NCI-H226 (cell line): ENCODE measurements around the gene SLC25A14.

Experiments used
- DNase-seq: peaks from one replicate; pipeline ENCODE4 v3.0.0-alpha.2; 2015

Gene SLC25A14

DNA sequence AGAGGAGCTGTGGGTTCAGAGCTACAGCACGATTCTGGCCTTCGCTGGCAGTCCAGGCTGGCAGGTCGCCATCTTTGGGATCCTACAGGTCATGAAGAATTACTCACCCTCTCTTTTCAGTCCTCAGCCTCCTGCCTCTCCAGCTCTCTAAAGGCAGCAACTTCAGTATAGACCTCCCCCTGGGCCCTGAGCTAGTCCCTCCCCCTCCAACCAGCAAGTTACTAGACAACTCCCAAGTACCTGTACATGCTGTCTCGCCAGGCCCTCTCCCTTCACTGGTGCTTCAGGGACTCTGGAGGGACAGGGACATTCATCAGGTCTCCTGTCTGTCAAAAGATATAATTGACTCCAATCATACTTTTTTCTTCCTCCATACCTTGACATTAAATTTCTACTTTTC, 45.8 kb downstream of the SLC25A14 start, which contains the start of gene GPR119:
Gene GPR119, minus strand, starts transcription at position 155 of the 400 bp plus-strand sequence. CDS start 227 bp downstream, outside the sequence.
- no peak for DNase-seq

DNA sequence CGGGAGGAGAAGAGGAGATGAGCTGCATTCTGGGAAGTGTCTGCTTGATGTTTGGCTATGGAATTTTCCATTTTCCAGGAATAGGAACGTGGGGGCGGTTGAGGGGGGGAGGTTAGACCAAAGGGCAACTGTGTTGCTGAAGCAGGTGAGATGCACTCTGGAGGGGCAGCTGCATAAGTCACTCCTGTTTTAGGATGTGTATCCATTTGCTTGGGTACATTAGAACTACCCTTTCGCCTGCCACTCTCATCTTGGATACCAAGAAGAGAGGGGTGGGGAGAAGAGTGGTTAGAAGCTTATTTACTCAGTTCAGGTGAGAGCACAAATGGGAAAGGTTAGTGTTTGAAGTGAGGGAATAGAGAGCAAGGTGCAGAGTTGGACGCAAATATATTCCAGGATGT, 46.7 kb downstream of the SLC25A14 start:
- no peak for DNase-seq

DNA sequence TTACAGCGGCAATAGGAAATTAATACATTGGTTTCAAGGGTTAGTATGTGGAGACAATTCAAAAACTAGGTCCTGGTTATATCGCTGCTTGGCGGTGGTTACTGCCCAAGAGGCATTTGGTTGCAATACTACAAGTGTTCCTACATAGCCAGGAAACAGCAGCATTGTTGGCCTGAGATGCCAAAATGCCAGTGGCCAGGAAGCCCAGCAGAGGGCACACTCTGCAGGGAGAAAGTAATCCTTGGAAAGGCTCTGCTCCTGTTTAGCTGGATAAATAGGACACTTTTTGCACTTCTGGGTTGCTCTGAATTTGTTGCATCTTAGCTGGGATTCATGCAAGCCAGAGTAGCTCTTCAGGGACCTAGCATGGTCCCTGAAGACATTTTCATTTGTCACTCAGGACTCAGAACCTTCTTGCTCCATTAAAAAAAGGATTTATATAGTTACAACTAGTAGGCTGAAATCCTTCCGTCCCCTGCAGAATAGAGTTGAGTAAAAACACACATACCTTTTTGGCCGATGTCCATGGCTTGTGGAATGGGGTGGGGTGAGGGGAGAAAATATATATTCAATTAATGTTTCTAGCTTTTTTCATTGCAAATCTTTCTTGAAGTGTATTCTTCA, 53.8 kb downstream of the SLC25A14 start:
- peak; percentile 16 for DNase-seq

DNA sequence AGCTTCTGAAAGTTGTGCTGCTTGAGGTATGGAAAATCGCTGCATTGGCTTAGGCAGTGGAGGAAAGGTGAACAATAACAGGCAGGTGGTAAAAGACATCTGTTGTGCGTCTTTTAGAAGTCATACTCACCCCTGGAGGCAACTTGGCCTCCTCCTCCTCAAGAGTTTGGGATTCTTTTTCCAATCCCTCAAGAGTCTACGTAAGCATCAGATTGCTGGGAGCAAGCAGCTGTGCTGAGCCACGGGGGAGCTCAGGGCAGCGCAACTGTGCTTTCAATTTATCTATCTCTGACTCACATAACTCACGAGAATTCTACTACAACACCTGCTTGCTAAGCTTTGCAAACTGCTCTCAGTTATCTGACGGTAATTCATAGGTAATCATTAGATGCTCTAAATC, 55.6 kb downstream of the SLC25A14 start:
- no peak for DNase-seq

DNA sequence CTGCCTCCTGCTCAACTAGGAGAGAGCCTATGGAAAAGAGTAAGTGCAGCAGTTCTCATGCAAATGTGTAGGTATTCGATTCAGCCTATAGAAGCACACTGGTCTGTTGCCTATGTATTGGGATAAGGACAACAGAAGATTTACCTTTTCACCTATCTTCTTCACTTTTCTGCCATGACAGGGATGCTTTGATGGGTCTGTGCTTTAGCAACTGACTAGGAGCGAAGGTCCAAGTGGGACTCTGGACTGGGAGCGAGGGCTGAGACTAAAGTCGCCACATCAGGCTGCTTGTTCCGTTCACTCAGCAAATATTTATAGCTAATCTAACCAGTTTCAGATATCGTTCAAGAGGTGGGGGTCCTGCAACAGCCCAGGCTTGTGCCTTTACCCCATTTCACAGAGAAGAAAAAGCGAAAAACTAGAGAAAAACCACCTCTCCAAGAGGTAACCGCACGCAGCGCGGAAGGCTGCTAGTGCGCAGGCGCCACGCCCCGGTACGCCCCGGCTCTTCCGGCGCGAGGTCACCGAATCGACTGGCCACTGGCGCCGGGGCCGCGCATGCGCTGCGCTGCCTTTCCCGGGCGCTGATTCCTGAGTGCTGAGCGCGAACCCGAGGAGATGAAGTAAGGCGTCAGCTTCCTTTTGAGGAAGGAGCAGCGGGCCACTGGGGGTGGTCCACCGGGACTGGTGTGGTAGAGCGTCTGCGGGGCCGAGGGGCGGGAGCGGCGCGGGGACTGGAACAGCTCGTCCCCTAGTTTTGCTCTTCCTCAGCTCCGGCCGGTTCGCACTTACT, 61.9 kb downstream of the SLC25A14 start, which contains the start of gene RBMX2:
Gene RBMX2, plus strand, starts transcription at position 573 of the 793 bp plus-strand sequence. Its CDS starts 46 bp downstream, at position 619.
- DNase-seq: peak; percentile 59

DNA sequence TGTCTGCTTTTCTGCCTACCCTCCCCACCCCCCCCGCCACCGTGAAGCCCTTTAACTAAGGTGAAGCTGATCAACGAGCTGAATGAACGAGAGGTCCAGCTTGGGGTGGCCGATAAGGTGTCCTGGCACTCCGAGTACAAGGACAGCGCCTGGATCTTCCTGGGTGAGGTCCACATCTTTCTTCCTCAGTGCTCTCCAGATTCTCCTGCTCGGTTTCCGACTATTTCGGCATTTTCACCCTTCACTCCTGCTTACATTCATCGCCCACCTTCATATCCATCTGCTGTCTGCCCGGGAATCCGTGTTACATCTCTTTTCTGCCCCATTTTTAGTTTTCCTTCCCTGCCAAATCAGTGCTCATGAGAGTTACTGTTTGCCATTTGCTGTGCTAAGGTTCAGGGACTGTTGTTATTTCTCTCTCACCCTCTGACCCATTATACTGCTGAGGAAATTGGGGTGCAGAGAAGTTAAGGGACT, 62.5 kb downstream of the SLC25A14 start:
- DNase-seq: no peak

DNA sequence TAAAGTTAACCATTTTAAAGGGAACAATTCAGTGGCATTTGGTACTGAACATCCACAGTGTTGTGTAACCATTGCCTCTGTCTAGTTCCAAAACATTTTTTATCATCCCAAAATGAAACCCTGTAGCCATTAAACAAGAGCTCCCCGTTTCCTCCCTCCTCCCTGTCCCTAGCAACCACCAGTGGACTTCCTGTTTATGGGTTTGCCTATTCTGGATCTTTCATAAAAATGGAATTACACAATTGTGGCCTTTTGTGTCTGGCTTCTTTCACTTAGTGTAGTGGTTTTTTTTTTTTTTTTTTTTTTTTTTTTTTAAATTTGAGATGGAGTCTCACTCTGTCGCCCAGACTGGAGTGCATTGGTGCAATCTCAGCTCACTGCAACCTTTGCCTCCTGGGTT, 73.7 kb downstream of the SLC25A14 start:
- no peak for DNase-seq

DNA sequence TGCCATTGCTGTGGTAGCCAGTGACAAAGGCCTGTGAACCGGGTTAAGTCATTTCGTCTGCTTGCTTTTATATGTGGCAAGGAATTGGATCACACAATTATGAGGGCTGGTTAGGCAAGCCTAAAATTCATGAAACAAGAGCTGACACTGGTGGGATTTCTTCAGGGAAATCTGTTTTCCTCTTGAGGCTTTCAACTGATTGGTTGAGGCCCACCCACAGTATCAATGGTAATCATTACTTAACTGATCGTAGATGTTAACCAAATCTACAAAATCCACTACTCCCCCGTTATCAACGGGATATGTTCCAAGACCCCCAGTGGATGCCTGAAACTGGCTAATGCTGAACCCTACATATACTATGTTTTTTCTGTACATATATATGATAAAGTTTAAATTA, 75.1 kb downstream of the SLC25A14 start:
- DNase-seq: no peak

DNA sequence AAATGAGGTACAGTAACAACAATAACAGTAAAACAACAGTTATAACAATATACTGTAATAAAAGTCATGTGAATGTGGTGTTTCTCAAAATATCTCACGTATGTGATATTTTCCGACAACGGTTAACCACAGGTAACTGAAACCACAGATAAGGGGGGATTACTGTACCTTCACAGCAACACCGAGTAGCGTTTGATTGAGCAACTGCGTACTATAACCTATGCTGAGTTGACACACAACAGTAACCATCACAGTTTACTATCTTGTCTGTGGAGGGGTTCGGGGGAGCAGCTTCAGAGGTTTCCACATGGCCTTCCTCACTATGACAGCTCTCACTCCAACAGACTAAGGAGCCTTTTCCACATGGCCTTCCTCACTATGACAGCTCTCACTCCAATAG, 75.5 kb downstream of the SLC25A14 start:
- DNase-seq: no peak

DNA sequence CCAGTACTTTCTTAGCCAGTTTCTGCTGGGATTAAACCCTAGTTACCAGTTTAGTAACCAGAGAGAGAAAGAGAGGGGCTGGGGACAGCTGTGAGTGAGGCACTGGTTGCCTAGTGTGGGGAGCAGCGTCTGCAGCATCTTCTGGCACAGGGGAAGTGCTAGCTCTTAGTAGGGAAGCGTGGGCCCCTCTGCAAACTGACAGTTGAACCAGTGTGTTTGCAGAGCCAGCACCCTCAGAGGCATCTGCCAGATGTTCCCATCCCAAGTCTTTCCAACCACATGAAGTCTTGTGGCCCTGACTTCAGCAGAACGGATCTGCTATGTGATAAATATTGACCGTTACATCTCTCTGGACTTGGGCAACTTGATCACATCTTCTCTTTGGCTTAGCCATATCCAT, 77.1 kb downstream of the SLC25A14 start:
- no peak for DNase-seq

DNA sequence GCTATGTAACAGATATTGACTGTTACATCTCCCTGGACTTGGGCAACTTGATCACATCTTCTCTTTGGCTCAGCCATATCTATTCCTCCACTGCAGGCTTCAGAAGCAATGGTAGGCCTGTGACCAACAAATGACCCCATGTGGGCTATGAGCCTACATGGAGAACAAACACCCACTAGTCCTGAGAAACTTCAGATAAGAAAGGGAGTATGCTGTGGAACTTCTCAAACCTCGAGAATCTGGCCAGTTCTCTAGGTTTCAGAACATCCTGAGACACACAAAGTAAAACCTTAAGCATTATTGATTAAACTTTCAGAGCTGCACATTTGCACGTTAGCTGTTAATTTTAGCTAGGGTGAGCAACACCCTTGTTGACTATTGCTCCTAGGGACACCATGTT, 78.3 kb downstream of the SLC25A14 start:
- DNase-seq: no peak

DNA sequence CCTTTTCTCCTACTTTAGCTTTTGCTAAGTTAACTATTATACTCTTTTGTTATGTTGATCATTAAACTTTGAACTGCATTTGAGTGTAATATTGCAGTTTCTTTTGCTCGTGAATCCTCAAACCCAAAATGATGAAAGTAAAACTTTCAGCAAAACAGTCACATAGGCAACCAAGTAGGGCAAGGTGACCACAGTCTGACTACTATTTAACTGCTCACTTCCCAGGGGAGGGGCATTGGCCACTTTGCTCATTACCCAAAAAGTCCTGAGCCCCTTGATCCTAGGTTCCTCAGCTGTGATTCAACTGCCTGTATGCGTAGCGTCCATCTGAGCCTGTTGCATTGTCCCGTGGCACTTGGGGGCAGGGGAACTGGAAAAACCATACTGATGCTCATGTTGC, 79.0 kb downstream of the SLC25A14 start:
- DNase-seq: no peak

DNA sequence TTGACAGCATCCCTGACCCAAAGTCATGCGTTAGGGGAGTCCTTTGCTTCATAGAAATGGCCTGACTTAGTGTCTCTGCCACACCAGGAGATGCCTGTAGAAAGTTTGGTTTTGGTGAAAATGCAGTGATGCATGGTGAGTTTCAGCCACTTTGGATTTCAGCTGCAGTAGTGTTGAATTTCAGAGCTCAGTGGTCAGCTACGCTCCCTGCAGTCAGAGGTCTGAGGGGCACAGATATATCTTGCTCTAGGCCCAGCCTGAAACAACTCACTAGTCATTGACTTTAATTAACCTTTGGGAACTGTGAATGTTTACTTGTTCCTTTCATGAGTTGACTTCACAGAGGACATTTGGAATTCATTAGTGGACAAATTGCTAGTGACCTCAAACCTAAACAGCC, 79.5 kb downstream of the SLC25A14 start:
- DNase-seq: no peak
